ENCODE measurements around the gene PLA2G4F.

The PLA2G4F gene

DNA sequence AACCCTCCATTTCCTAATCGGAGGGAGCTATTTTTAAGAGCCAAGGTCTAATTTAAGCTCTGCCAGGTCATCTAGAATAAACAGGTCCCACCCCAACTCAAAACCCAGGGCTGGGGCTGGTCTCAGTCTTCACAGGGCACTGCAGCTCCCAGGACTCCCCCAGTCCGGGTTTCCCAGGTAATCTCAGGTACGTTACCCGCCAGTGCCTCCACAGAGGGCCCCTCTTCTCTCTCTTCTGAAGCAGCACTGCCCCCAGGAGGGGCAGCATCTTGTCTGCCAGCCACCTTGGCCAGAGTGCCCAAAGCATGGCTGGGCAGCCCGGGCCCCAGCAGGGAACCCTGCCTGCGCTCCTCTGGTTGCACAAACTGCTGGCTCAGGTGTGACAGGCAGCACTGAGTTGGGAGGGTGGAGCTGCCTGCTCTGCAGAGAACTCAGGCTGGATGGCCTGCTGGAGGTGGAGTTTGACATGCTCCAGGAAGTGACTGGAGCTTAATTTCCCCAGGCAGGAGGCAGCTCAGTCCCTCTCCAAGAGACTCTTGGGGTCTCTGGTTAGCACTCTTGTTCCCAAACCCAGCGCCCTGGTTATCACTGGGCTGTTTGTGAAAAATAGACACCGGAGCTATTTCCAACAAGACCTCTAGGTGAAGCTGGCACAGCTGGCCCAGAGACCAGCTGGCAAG, at the start of gene PLA2G4F:
Gene PLA2G4F (minus strand): TSS at position 394 of the 680 bp plus-strand sequence. CDS start 87 bp downstream, at position 307.
- DNase-seq, result peak; percentile 90

GRCh38 chr15:42203891-42204290, 47.5 kb upstream of the PLA2G4F start:
- DNase-seq, result no peak

GRCh38 chr15:42202653-42203052, 46.2 kb upstream of the PLA2G4F start:
- no peak for DNase-seq

DNA sequence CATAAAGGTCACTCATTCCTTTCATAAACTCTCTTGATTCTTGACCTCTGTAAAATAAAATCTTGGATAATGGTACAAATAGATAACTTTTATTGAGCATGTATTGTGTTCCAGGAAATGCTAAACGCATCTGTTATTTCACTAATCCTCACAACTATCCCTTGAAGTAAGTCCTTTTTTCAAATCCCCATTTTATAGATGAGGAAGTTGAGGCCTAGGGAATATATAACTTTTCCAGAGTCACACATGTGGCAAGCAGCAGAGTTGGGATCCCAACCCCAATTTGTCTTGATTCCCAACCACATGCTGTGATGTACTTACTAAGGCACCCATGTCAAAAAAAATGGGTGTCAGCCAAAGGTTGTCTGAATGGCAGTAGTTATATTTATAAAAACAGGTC, 45.4 kb upstream of the PLA2G4F start:
- DNase-seq, result no peak

DNA sequence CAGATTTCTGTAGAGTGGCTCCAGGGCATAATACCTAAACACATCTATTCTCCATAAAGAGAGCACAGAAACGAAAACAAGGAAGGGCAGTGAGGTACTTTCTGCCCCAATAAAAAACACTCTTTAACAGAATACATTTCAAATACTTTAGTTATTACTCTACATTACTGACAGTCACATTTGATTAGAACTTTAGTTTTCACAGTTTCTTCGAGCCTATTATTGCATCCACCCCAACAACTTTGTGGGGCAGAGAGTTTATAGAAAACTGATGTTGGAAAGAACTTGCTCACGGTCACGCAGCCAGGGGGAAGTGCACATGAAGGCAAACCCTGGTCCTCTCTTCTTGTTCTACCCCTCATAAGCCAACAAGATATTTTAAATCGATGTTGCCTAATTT, 42.7 kb upstream of the PLA2G4F start:
- no peak for DNase-seq

DNA sequence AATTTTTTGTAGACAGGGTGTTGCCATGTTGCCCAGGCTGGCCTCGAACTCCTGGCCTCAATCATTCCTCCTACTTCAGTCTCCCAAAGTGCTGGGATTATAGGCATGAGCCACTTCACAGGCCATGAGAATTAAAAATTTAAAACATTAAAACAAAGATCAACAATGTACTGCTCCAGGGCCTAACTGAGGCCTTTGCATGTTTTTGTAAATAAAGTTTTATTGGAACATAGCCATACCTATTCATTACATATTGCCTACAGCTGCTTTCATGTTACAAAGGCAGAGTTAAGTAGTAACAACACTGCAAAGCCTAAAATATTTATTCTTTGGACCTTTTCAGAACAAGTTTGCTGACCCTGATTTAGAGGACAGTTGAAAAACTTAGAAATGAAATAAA, 42.1 kb upstream of the PLA2G4F start:
- DNase-seq, result no peak

DNA sequence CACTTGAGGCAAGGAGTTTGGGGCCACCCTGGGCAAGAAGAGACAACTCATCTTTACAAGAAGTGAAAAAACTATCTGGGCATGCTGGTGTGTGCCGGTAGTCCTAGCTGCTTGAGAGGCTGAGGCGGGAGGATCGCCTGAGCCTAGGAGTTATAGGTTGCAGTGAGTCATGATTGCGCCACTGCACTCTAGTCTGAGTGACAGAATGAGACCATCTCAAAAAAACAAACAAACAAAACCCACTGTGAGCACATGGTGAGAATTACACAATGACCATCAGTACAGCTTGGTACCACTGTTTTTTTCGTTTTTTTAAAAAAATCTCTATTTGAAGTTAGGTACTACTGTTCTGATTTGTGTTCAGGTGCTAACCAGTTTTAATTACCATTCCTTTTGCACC, 38.1 kb upstream of the PLA2G4F start:
- peak; percentile 73 for DNase-seq

DNA sequence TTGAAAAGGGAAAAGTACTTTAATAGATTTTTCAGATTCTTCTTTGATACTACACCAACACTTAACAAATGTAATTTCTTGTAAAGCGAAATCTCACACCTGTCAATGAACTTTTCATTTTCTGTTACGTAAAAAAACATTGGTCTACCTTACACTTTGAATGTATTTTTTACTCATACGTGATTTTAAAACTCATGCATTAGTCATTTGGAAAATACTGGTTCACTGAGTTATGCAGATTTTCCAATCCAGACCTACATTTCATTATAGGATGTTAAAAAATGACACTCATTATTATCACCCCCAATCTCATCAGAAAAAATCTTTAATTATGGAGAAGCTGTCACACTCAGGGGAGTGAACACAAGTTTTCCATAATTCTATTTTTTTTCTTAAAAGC, 36.9 kb upstream of the PLA2G4F start:
- no peak for DNase-seq

GRCh38 chr15:42191610-42192346, 35.3 kb upstream of the PLA2G4F start:
- no peak for DNase-seq

GRCh38 chr15:42190370-42190769, 33.9 kb upstream of the PLA2G4F start:
- DNase-seq, result no peak

DNA sequence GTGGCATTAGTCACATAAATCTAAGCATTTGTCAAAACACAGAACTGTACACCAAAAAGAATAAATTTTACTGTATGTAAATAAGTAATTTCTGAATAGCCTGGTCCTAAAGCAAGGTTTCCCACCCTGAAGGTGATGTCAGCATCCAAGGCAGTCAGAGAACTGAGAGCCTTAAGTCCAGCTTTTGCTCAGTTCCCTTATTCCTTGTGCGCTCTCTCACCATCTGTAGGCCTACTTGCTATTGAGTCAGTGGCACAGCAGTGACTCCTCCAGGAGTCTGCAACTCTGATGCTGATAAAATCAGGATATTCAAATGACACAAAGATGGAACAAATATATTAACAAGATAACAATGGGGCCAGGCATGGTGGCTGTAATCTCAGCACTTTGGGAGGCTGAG, 29.4 kb upstream of the PLA2G4F start:
- no peak for DNase-seq

DNA sequence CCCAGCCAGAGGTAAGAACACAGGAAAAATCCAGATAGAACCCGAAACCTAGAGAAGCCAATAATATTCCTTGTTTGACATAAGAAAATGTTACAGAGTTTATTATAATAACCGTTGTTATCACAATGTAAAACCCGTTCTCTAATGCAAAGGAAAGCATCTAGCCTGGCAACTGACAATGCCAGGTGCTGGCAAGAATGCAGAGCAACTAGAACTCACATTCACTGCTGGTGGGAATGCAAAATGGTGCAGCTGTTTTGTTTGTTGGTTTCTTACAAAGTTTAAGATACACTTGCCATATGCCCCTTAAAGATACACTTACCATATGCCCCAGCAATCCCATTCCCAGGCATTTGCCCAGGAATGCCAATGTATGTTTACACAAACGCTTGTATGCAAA, 28.3 kb upstream of the PLA2G4F start:
- DNase-seq, result no peak

GRCh38 chr15:42184296-42184695, 27.9 kb upstream of the PLA2G4F start:
- DNase-seq, result no peak

DNA sequence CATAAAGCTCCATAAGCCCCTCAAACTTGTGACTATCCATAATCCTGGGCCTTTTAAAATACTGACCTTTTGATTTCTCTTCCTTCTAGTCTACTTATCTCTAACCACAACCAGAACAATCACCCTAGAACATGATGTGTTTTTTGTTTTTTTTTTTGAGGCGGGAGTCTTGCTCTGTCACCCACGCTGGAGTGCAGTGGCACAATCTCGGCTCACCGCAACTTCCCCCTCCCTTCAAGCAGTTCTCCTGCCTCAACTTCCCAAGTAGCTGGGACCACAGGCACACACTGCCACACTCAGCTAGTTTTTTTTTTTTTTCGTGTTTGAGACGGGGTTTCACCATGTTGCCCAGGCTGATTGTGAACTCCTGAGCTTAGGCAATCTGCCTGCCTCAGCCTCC, 26.5 kb upstream of the PLA2G4F start:
- no peak for DNase-seq

DNA sequence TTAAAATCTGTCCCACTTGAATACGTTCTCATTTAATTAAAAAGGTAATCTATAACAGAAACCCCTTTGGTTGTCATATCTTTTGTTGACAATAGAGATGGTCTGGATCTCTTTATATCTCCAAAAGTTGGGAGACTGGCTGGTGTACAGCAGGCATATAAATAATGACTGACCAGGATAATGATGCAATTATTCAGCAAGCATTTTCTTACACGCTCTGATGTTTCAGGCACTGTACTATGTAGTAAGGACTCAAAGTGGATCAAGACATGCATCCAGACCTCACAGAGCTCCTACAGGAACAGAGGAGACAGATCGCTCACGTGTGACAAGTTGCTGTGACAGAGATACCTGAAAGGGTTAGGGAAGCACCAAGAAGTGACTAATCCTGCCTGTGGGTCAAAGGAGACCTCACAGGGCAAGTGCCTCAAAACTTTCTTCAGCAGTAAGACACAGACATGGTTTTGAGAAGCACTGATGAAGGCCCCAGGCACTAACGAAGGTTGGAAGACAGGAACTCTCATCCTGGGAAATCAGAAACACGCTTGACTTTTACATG, 26.0 kb upstream of the PLA2G4F start:
- DNase-seq, result no peak

GRCh38 chr15:42178056-42178455, 21.6 kb upstream of the PLA2G4F start:
- DNase-seq, result peak; percentile 17

- DNase-seq, result no peak
Observed at GRCh38 chr15:42175671-42176070, 19.2 kb upstream of the PLA2G4F start.

DNA sequence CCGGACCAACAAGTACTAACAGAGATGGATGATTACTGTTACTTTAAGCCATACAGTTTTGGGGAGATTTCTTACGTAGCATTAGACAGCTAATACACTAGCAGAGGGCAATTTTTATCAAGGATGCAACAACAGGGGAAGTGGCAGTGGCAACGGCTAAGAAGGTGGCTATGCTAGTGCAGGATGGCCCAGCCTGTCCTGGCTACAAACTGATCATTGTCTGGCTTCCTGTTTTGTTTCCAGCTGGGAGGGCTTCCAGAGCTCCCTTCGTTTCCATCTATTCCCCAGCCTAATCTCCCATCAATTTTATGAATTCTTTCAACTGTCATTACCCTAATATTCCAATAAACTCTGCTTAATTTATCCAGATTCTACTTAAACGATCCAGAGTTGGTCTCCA, 16.0 kb upstream of the PLA2G4F start:
- DNase-seq, result no peak

- no peak for DNase-seq
Observed at GRCh38 chr15:42171795-42172194, 15.4 kb upstream of the PLA2G4F start.

GRCh38 chr15:42171122-42171521, 14.7 kb upstream of the PLA2G4F start:
- no peak for DNase-seq

DNA sequence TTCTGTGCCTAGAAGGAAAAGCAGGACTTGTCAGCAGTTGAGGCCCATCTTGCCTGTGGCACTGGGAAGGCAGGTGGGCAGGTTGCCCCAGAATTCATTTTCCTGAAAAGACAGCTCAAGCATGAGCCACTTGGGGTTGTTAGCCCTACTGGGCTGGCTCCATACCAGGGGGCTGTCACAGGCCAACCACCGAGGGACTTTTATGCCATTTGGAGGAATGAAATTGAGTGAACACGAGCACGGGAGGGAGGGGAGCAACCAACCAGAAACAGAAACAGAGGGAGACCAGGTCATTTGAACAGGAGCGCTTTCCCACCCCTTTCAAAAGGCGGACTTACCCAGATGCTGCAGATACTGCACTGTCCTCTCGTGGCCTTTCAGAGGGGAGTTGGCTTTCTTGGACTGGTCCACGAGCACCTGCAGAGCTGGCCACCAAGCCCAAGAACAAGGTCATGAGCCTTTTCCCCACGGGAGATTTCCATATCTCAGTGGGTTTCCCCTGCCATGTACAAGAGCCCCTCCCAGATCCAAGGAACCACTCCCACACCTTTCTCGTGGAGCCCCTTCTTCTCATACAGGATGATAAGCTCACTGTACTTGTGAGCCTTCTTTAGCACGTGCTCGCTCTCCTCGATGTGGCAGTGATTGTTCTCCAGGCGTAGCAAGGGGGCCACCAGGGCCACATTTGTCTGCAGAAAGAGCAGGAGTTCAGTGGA, 9.9 kb upstream of the PLA2G4F start:
- no peak for DNase-seq

GRCh38 chr15:42165106-42165505, 8.7 kb upstream of the PLA2G4F start:
- no peak for DNase-seq

GRCh38 chr15:42163947-42164550, 7.6 kb upstream of the PLA2G4F start:
- no peak for DNase-seq
